Breast epithelium (tissue), 4 donors: ENCODE measurements around the gene DCTN2. TPM values are rescaled to one million over a fixed set of nuclear protein-coding genes. Genes with fewer than 3 reads are reported as not detected.
A peak's percentile ranks its signal among the peaks of the same experiment; 100 is the strongest.
"Not testable (repeated sequence)": the region's sequence is repeated elsewhere in the genome, so short reads cannot be mapped to it uniquely, and the experiment has no call there.

Experiments
- DNase-seq, 2 donors: peaks; one replicate each; pipeline ENCODE4 v3.0.0-alpha.2; 2019; ENCODE audit warnings: low spot score in 2 of 2
- H3K27ac ChIP-seq, 2 donors: fragments of 200-600 bp; sonication (generic) in 1 of 2; one replicate each; pipeline ENCODE4 v1.5.1; 2016 to 2019; ENCODE audit warnings: mild to moderate bottlenecking in 1 of 2
- H3K27me3 ChIP-seq, 2 donors: fragments of 200-600 bp; sonication (generic) in 1 of 2; one replicate each; pipeline versions ENCODE4 v1.5.1 to v1.6.0; 2017 to 2019; ENCODE audit warnings: control low read depth in 1 of 2, mild to moderate bottlenecking in 1 of 2
- H3K36me3 ChIP-seq: fragments of 200-600 bp; one replicate; pipeline ENCODE4 v1.5.1; 2019
- H3K4me1 ChIP-seq, 2 donors: fragments of 200-600 bp; sonication (generic); one replicate each; pipeline ENCODE4 v1.5.1; 2016 to 2019; ENCODE audit warnings: control low read depth in 1 of 2
- H3K4me3 ChIP-seq, 3 donors: fragments of 200-600 bp; sonication (generic); 1 replicate in 2 of 3; 2 replicates in 1 of 3; pipeline ENCODE4 v1.5.1; 2016 to 2019; ENCODE audit warnings: mild to moderate bottlenecking in 3 of 3, moderate library complexity in 2 of 3
- H3K9me3 ChIP-seq, 2 donors: fragments of 200-600 bp; sonication (generic) in 1 of 2; one replicate each; pipeline ENCODE4 v1.5.1; 2016 to 2019; ENCODE audit warnings: control low read depth in 1 of 2
- CTCF ChIP-seq, 3 donors: fragments of 450-650 bp; IDR thresholded peaks; one replicate each; pipeline ENCODE4 v1.5.1; 2016 to 2017; ENCODE audit warnings: antibody characterized with exemption in 3 of 3, mild to moderate bottlenecking in 3 of 3, moderate library complexity in 3 of 3
- POLR2A ChIP-seq: fragments of 450-650 bp; IDR thresholded peaks from one replicate; pipeline ENCODE4 v1.6.1; 2016; ENCODE audit warnings: antibody characterized with exemption, mild to moderate bottlenecking, moderate library complexity
- POLR2AphosphoS5 ChIP-seq, 3 donors: sonication (generic); formaldehyde crosslinking; IDR thresholded peaks; one replicate each; pipeline ENCODE4 v1.6.1; 2017; ENCODE audit warnings: antibody characterized with exemption in 3 of 3
- intact Hi-C: fragments of 100-400 bp; cut with DNase I; formaldehyde crosslinking; loops from one replicate; pipeline ENCODE4 v1.15.1; 2023; ENCODE audit warnings: low total_unique reads
- total RNA-seq, 3 donors: library from RNA; depleted of rRNA; stranded (reverse); fragments of >200 nt; gene quantifications; one replicate each; pipeline ENCODE4 v1.1.0, GENCODE V29; 2016

The DCTN2 gene
- total RNA-seq, 3 donors from 2014 or later = 108 to 138 (median 131) TPM

GRCh38 chr12:57576613-57577160 is 29.7 kb upstream of the DCTN2 start:
- TF ChIP-seq POLR2A = no peak
- no peak for TF ChIP-seq CTCF (IDR thresholded peaks at IDR 0.05)
- no peak for TF ChIP-seq POLR2AphosphoS5 (IDR thresholded peaks at IDR 0.05)
- Histone ChIP-seq H3K27me3 (no peaks in the 10 kb centered on the region), H3K9me3 (no peaks in the 10 kb centered on the region), H3K27ac (no peak overlapping the region), H3K4me1 (no peaks in the 10 kb centered on the region), H3K4me3 (no peak overlapping the region), H3K36me3 (no peaks in the 10 kb centered on the region)
- intact Hi-C loops = no loop called here
- no peak for DNase-seq

GRCh38 chr12:57575771-57576612 is 29.0 kb upstream of the DCTN2 start:
- Histone ChIP-seq H3K36me3 (no peaks in the 10 kb centered on the region), H3K9me3 (no peaks in the 10 kb centered on the region), H3K4me3 (no peak overlapping the region), H3K27me3 (no peaks in the 10 kb centered on the region), H3K27ac (no peak overlapping the region), H3K4me1 (no peaks in the 10 kb centered on the region)
- DNase-seq = peak in 1 of 2 donors; percentile 36
- intact Hi-C loops = no loop called here
- TF ChIP-seq CTCF (IDR thresholded peaks at IDR 0.05) = no peak

- no peak overlapping the region for H3K27ac ChIP-seq
- TF ChIP-seq CTCF (IDR thresholded peaks at IDR 0.05) (no peak), POLR2AphosphoS5 (IDR thresholded peaks at IDR 0.05) (no peak), POLR2A (no peak)
- no peak overlapping the region for H3K4me3 ChIP-seq
- no peaks in the 10 kb centered on the region for H3K9me3 ChIP-seq
- no peaks in the 10 kb centered on the region for H3K27me3 ChIP-seq
- H3K4me1 ChIP-seq = no peaks in the 10 kb centered on the region
- intact Hi-C loops = no loop called here
- DNase-seq = no peak
- H3K36me3 ChIP-seq = no peaks in the 10 kb centered on the region
Measured at GRCh38 chr12:57574795-57575194, 27.8 kb upstream of the DCTN2 start.

- no peak overlapping the region for H3K27ac ChIP-seq
- H3K4me3 ChIP-seq = no peak overlapping the region
- DNase-seq = no peak
- intact Hi-C loops = no loop called here
- H3K36me3 ChIP-seq = no peaks in the 10 kb centered on the region
- H3K9me3 ChIP-seq = no peaks in the 10 kb centered on the region
- no peaks in the 10 kb centered on the region for H3K27me3 ChIP-seq
- H3K4me1 ChIP-seq = no peaks in the 10 kb centered on the region
- no peak for TF ChIP-seq POLR2AphosphoS5 (IDR thresholded peaks at IDR 0.05)
- no peak for TF ChIP-seq POLR2A
- no peak for TF ChIP-seq CTCF (IDR thresholded peaks at IDR 0.05)
Measured at GRCh38 chr12:57571926-57572762, 25.2 kb upstream of the DCTN2 start.

- H3K4me1 ChIP-seq, intact Hi-C loops, H3K4me3 ChIP-seq, DNase-seq, H3K27me3 ChIP-seq, H3K9me3 ChIP-seq, H3K36me3 ChIP-seq, H3K27ac ChIP-seq: not testable (repeated sequence)
Measured at GRCh38 chr12:57570438-57570837, 23.4 kb upstream of the DCTN2 start.
